ENCODE measurements around the gene AAGAB. TPM values are rescaled to one million over a fixed set of nuclear protein-coding genes. Genes with fewer than 3 reads are reported as not detected.

Gene AAGAB
- total RNA-seq, 4 donors from 2014 or later = 39.7 to 343 (median 54.1) TPM

GRCh38 chr15:67202991-67203390 lies 51.5 kb downstream of the AAGAB start:
- no peak overlapping the region for H3K27ac ChIP-seq
- H3K4me1 ChIP-seq = no peaks in the 10 kb centered on the region
- H3K9me3 ChIP-seq = no peaks in the 10 kb centered on the region
- H3K36me3 ChIP-seq = peaks cover 0 to 16% (median 1%) of the 10 kb centered on the region in 4 donors
- intact Hi-C loops (cut with DNase I; ENCODE audit: low total_unique reads) (no loop called here), in situ Hi-C loops (cut with MboI; ENCODE audit: low pct_ligation_motif_present in 1 of 4, low pct_unique_long_range_greater_than_20kb in 1 of 4, low sequenced_read_pairs in 3 of 4) (no loop called here)
- TF ChIP-seq POLR2A (IDR thresholded peaks at IDR 0.05) (no peak), POLR2AphosphoS5 (IDR thresholded peaks at IDR 0.05) (no peak), EP300 (IDR thresholded peaks at IDR 0.05; ENCODE audit: low read depth) (no peak), CTCF (IDR thresholded peaks at IDR 0.05) (no peak)
- WGBS, 2 donors (ENCODE audit: low coverage in 1 of 2) = 96 to 100% methylated on average over 1 of the region's 1 CpG
- H3K27me3 ChIP-seq = no peaks in the 10 kb centered on the region
- DNase-seq = no peak
- no peak overlapping the region for H3K4me3 ChIP-seq

- Histone ChIP-seq H3K4me3 (no peak overlapping the region), H3K27ac (no peak overlapping the region), H3K9me3 (no peaks in the 10 kb centered on the region), H3K4me1 (peaks cover 0 to 3% (median 1%) of the 10 kb centered on the region in 4 donors), H3K36me3 (peaks cover 0 to 10% (median 0%) of the 10 kb centered on the region in 4 donors), H3K27me3 (no peaks in the 10 kb centered on the region)
- TF ChIP-seq EP300 (IDR thresholded peaks at IDR 0.05; ENCODE audit: low read depth) (no peak), POLR2AphosphoS5 (IDR thresholded peaks at IDR 0.05) (no peak), POLR2A (IDR thresholded peaks at IDR 0.05) (no peak), CTCF (IDR thresholded peaks at IDR 0.05) (no peak)
- DNase-seq = no peak
- WGBS, 2 donors (ENCODE audit: low coverage in 1 of 2) = 100% methylated on average over 2 of the region's 2 CpGs; no CpG with 5 or more reads in 1 of the 2 donors
- in situ Hi-C loops (cut with MboI; ENCODE audit: low pct_ligation_motif_present in 1 of 4, low pct_unique_long_range_greater_than_20kb in 1 of 4, low sequenced_read_pairs in 3 of 4) (no loop called here), intact Hi-C loops (cut with DNase I; ENCODE audit: low total_unique reads) (no loop called here)
Observed at GRCh38 chr15:67202091-67202490, 52.4 kb downstream of the AAGAB start.

- Histone ChIP-seq H3K36me3 (peaks cover 0 to 9% (median 0%) of the 10 kb centered on the region in 4 donors), H3K4me1 (peaks cover 0 to 7% (median 3%) of the 10 kb centered on the region in 4 donors), H3K27me3 (no peaks in the 10 kb centered on the region), H3K4me3 (no peak overlapping the region), H3K27ac (no peak overlapping the region), H3K9me3 (no peaks in the 10 kb centered on the region)
- intact Hi-C loops (cut with DNase I; ENCODE audit: low total_unique reads) = no loop called here
- TF ChIP-seq EP300 (IDR thresholded peaks at IDR 0.05; ENCODE audit: low read depth) = no peak
- no peak for TF ChIP-seq POLR2AphosphoS5 (IDR thresholded peaks at IDR 0.05)
- no peak for TF ChIP-seq POLR2A (IDR thresholded peaks at IDR 0.05)
- TF ChIP-seq CTCF (IDR thresholded peaks at IDR 0.05) = no peak
- in situ Hi-C loops (cut with MboI; ENCODE audit: low pct_ligation_motif_present in 1 of 4, low pct_unique_long_range_greater_than_20kb in 1 of 4, low sequenced_read_pairs in 3 of 4) = no loop called here
- DNase-seq = no peak
Observed at GRCh38 chr15:67201136-67201535, 53.3 kb downstream of the AAGAB start.

GRCh38 chr15:67199881-67200763 lies 54.3 kb downstream of the AAGAB start:
- no peaks in the 10 kb centered on the region for H3K27me3 ChIP-seq
- no peak for DNase-seq
- H3K36me3 ChIP-seq = peaks cover 0 to 9% (median 0%) of the 10 kb centered on the region in 4 donors
- H3K27ac ChIP-seq = no peak overlapping the region
- peaks cover 0 to 7% (median 3%) of the 10 kb centered on the region in 4 donors for H3K4me1 ChIP-seq
- no peak overlapping the region for H3K4me3 ChIP-seq
- 68 to 72% methylated on average over 5 to 8 of the region's 8 CpGs for WGBS, 2 donors (ENCODE audit: low coverage in 1 of 2)
- no peaks in the 10 kb centered on the region for H3K9me3 ChIP-seq
- intact Hi-C loops (cut with DNase I; ENCODE audit: low total_unique reads) = no loop called here
- in situ Hi-C loops (cut with MboI; ENCODE audit: low pct_ligation_motif_present in 1 of 4, low pct_unique_long_range_greater_than_20kb in 1 of 4, low sequenced_read_pairs in 3 of 4) = no loop called here
- TF ChIP-seq EP300 (IDR thresholded peaks at IDR 0.05; ENCODE audit: low read depth) (no peak), CTCF (IDR thresholded peaks at IDR 0.05) (no peak), POLR2A (IDR thresholded peaks at IDR 0.05) (no peak)
